ENCODE results near the gene PTGDR2.

GRCh38 chr11:60891103-60891741, 35.5 kb upstream of the PTGDR2 start:
- TF ChIP-seq CTCF (IDR thresholded peaks at IDR 0.05): no peak
- TF ChIP-seq POLR2A (IDR thresholded peaks at IDR 0.05): no peak

All from esophagus squamous epithelium (tissue), 4 donors.